Stimulated activated naive CD4-positive, alpha-beta T cell treated with Interleukin-2 at 50 U/mL for 16 hours (primary cell): Measurements from ENCODE around the gene GRM8.

Experiments used
- DNase-seq: peaks from one replicate; lab custom pipeline; 2025; lab: John Stamatoyannopoulos, UW

The GRM8 gene

DNA sequence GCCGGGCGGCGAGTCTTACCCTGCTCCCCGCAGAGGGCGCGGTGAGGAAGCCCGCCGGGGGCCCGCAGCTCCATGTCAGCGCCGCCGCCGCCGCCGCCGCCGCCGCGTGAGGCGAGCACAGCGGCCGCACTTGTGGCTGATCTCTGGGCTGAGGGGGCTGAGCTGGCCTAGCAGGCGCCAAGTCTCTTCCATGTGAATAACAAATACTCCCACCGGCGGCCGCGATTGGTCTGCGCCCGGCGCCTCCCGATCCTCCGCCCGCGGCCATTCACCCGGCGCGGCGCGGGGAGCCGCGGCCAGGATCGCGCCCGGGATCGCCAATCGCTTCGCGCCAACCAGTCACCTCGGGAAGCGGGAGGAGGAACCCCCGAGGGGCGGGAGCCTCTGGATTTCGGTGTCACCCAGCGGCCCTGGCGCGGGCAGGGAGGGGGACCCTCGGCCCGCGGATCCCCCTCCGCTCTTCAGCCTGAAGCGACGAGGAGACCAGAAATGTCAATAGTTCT lies at the start of gene GRM8:
Gene GRM8, minus strand, starts transcription at position 164 of the 503 bp plus-strand sequence.
- DNase-seq = no peak

DNA sequence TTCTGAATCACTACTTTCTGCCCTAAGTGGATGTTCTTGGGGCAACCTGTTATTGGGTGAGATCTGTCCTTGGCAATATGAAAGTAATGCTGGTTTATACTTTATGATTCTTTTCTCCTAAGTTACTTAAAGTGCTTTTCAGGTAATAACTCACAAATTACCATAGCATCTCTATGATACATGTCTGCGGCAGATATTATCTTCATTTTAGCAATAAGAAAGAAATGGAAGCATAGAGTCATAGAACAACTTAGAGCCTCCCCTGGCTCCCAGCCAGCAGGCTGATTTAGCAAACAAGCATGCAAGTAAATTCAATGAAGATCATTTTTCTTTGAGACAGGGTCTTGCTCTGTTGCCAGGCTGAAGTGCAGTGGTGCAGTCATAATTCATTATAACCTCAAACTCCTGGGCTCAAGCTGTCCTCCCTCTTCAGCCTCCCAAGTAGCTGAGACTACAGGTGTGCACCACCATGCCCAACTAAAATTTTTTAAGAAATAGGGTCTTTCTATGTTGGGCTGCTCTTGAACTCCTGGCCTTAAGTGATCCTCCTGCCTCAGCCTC lies 38.1 kb upstream of the GRM8 start:
- DNase-seq = no peak

- DNase-seq = no peak
Measured at GRCh38 chr7:127290116-127290655, 37.4 kb upstream of the GRM8 start.

GRCh38 chr7:127287133-127287532 lies 34.4 kb upstream of the GRM8 start:
- no peak for DNase-seq

GRCh38 chr7:127270093-127270492 lies 17.4 kb upstream of the GRM8 start:
- DNase-seq = no peak

DNA sequence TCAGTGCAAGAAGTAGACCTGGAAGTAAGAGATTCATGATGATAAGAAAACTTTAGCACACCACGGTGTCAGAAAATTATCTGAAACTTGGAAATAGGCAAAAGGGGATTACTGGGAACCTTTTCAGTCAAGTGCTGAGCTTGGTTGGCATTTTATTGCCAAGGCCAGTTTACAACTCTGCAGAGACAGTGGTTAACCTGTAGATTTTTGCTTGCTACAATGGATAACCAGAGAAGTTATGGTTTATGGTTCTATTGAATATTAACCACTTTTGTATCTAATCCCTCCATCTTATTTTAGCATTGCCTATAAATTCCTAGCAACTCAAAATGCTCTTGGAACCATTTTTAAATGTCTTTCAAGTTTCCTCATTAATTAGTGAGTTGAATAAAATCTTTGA lies 13.3 kb upstream of the GRM8 start:
- DNase-seq = no peak

DNA sequence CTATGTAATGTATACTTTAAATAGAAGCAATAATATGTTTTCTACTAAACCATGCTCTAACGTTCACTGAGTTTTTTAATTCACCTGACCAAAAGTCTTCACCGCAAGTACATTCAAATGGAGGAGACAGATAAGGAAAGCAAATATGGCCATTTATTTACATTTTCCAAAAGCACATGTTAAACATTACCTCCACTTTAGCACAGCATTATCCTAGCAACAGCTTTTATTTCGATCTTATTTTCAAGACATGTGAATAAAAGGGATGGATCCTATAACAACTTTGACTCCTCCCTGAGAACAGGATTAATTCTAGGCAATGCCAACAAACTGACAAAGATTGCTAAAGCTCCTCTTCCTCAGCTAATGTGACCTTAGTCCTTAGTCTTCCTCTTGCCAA lies 11.5 kb upstream of the GRM8 start:
- no peak for DNase-seq

DNA sequence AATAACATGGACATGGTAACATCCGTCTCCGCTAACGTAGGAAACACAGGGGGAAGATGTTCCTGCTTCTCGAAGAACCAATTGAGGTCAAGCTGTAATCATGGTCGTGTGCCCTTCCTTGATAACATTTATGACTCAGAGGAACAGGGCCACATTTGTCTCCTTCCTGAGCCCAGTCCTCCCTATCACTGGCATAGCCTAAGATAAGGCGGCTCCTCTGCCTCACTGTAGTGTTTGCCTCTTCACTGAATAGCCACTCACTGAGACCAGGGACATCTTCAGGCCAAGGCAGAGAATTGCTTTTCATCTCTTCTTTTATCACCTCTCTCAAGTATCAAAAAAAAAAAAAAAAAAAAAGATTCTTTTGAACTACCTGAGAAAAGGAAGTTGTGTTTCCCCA lies 5.4 kb upstream of the GRM8 start:
- no peak for DNase-seq

DNA sequence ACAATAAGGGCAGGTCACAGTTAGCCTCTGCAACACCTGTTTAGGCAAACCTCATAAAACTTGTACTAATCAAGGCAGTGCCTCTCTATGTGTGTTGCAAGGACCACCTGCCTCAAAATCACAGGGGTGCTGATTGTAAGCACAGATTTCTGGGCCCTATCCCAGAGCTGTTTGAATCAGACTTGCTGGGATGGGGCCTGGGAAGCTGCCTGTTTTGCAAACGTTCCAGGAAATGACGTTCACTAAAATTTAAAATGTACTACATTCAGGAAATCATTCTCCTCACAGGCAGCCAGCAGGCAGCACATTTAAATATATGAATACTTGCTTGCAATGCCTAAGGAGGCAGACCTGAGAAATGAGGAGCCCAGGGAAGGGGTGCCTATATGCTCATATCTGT lies 4.3 kb upstream of the GRM8 start:
- no peak for DNase-seq

DNA sequence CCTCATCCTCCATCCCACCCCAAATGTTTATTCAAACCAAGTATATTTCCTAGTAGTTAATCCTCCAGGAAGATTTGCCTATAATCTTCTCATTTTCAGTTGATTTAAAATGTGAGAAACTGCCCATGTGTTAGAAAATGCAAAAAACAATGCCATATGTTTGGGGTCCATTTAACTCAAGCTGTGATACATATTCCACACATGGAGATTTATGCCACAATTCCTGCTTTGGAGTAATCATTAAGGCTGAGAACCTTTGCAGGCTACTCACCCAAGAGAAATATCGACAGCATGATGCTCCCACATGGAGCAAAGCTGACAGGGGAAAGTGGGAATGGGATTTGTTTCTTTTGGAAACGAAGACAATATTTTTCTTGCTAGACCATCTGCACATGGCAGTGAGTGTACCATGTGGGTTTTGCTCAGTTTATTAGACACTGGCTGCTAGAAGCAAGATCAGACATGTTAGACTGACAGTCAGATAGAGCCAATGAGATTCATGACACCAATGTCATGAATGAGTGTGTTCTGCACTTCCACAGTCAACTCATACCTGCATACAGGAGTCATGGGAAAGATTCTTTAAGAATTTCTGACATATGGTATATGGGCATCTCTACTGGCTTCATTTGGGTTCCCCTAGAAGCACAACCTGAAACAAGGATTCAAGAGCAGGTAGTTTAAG lies 3.4 kb upstream of the GRM8 start:
- no peak for DNase-seq

GRCh38 chr7:127254163-127254684 lies 1.5 kb upstream of the GRM8 start:
- no peak for DNase-seq

- peak; percentile 48 for DNase-seq
Measured at GRCh38 chr7:127253281-127254162, 781 bp upstream of the GRM8 start.

DNA sequence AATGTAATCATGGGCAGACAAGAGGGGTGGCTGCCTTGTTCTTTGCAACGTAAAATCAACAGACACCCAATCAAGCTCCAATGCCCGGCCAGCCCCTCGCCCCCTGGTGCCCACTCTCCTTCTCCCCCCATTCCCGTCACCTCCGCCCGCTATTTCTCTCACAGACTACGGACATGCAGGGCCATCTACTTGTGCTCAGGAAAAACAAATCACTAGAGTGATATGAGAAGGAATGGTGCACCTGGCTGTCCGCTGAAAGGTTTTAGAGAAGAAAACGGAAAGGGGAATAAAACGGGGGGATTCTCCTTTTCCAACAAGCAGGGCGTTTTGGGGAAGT lies 396 bp downstream of the GRM8 start:
- DNase-seq = no peak

GRCh38 chr7:127251465-127252376 lies 1.0 kb downstream of the GRM8 start:
- DNase-seq = peak; percentile 9

- DNase-seq = no peak
Measured at GRCh38 chr7:127251036-127251464, 1.7 kb downstream of the GRM8 start.

- DNase-seq = no peak
Measured at GRCh38 chr7:127250312-127251035, 2.3 kb downstream of the GRM8 start.

GRCh38 chr7:127245607-127246006 lies 7.1 kb downstream of the GRM8 start:
- no peak for DNase-seq

- DNase-seq = no peak
Measured at GRCh38 chr7:127245002-127245401, 7.7 kb downstream of the GRM8 start.

GRCh38 chr7:127239814-127240213 lies 12.9 kb downstream of the GRM8 start:
- no peak for DNase-seq

- DNase-seq = no peak
Measured at GRCh38 chr7:127233630-127234029, 19.1 kb downstream of the GRM8 start.

DNA sequence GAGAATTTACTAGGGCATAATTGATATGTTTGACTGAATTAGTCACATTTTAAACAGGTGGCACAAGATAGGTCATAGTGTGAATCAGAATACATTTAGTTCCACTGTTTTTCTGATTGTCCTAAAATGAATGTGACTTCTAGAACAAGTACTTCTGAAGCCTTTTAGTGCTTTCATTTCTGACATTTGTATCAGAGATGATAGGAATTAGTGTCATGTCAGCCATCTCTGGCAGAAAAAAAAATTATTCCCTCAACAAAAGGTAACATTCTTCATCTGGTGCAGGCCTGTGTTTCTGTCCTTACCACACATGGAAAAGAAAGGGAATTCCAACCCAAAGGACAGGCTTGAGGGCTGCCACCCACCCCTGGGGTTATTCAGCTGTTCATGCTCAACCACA lies 21.3 kb downstream of the GRM8 start:
- DNase-seq = no peak
